HTR-8/SVneo (cell line): ENCODE results near the gene GPR173.

ENCODE experiments used
- DNase-seq: peaks from one replicate; pipeline ENCODE4 v3.0.0; 2011; ENCODE audit warnings: low spot score, mixed read lengths; ENCODE audit not compliant: insufficient read length
- FAIRE-seq: peaks from 2 replicates; lab custom pipeline; 2011; peaks lifted over from hg19 to GRCh38; lab: Jason Lieb, UNC

The GPR173 gene

DNA sequence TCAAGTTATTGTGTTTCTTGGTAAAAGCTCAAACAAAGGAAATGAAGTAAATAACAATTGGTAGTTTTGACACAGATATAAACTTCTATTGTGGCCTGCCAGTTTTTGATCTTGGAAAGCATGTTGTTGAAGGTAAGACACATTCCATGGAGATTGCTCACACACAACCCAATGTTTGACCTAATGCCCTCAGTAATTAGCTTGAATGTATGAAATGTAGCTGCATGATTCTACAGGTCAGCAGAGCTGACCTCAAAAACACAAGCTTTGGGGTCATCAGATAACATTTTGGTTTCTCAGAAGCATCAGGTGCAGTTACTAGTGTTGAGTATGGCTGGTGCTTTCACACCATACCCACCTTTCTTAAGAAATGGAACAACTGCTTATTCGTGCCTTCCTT, 16.5 kb downstream of the GPR173 start:
- DNase-seq (no peak), FAIRE-seq (no peak)

GRCh38 chrX:53071064-53071463, 22.5 kb downstream of the GPR173 start:
- DNase-seq (no peak), FAIRE-seq (no peak)

- FAIRE-seq, result no peak
Observed at GRCh38 chrX:53071604-53072417, 23.2 kb downstream of the GPR173 start.

DNA sequence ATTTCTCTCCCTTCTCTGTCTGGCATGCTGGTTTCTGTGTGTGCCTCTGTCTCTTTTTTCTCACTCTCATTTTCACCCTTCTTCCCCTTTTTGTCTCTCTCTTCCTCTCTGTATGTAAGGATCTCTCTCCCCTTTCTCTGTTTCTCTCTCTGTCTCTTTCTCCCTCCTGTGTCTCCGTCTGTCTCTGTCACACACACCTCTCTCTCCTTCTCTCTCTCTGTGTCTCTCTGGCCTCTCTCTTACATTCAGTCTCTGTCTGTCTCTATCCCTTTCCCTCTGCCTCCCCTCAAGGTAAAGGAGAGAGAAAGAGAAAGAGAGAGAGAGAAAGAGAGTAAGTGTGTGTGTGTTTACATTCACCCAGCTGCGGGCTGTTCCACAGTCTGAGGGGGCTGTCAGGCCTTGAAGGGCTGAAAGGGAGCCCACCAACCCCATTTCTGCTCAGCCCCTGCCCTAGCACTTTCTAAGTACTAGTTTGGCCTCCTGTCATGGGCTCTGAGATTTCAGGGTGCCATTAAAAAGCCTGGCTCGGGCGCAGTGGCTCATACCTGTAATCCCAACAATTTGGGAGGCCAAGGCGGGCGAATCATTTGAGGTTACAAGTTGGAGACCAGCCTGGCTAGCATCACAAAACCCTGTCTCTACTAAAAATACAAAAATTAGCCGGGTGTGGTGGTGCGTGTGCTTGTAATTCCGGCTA, 24.0 kb downstream of the GPR173 start:
- FAIRE-seq (no peak), DNase-seq (no peak)

More at GRCh38 chrX:53071604-53072417, 23.2 kb downstream of the GPR173 start:
- peak; percentile 25 for DNase-seq

GRCh38 chrX:53073115-53073586, 24.6 kb downstream of the GPR173 start:
- no peak for FAIRE-seq

GRCh38 chrX:53075011-53075410, 26.4 kb downstream of the GPR173 start:
- FAIRE-seq (no peak), DNase-seq (no peak)

More at GRCh38 chrX:53073115-53073586, 24.6 kb downstream of the GPR173 start:
- no peak for DNase-seq

DNA sequence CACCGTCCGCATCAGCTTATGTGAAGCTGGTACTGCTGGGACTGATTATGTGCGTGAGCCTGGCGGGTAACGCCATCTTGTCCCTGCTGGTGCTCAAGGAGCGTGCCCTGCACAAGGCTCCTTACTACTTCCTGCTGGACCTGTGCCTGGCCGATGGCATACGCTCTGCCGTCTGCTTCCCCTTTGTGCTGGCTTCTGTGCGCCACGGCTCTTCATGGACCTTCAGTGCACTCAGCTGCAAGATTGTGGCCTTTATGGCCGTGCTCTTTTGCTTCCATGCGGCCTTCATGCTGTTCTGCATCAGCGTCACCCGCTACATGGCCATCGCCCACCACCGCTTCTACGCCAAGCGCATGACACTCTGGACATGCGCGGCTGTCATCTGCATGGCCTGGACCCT, 28.1 kb downstream of the GPR173 start:
- no peak for FAIRE-seq
- no peak for DNase-seq

DNA sequence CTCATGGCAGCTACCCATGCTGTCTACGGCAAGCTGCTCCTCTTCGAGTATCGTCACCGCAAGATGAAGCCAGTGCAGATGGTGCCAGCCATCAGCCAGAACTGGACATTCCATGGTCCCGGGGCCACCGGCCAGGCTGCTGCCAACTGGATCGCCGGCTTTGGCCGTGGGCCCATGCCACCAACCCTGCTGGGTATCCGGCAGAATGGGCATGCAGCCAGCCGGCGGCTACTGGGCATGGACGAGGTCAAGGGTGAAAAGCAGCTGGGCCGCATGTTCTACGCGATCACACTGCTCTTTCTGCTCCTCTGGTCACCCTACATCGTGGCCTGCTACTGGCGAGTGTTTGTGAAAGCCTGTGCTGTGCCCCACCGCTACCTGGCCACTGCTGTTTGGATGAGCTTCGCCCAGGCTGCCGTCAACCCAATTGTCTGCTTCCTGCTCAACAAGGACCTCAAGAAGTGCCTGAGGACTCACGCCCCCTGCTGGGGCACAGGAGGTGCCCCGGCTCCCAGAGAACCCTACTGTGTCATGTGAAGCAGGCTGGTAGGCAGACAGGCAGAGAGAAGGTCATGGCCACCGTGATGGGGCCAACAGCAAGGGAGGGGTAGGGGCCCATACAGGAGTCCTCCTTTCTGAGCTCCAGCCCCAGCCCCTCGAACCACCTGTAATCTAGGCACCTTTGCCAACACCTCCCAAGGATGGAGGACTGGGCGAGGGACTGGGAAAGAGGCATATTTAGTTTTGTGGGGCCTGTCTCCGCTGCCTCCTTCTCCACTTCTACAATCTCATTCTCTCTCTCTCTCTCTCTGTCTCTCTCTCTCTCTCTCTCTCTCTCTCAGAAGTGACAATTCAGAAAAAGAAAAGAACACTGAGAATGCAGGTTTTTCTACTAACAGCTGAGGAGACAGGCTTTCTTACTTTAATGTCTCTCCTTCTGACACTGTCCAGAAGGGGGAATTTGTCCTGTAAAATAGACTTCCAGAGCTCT, 28.9 kb downstream of the GPR173 start:
- no peak for DNase-seq
- no peak for FAIRE-seq

- no peak for FAIRE-seq
- DNase-seq, result no peak
Observed at GRCh38 chrX:53078943-53079342, 30.4 kb downstream of the GPR173 start.

DNA sequence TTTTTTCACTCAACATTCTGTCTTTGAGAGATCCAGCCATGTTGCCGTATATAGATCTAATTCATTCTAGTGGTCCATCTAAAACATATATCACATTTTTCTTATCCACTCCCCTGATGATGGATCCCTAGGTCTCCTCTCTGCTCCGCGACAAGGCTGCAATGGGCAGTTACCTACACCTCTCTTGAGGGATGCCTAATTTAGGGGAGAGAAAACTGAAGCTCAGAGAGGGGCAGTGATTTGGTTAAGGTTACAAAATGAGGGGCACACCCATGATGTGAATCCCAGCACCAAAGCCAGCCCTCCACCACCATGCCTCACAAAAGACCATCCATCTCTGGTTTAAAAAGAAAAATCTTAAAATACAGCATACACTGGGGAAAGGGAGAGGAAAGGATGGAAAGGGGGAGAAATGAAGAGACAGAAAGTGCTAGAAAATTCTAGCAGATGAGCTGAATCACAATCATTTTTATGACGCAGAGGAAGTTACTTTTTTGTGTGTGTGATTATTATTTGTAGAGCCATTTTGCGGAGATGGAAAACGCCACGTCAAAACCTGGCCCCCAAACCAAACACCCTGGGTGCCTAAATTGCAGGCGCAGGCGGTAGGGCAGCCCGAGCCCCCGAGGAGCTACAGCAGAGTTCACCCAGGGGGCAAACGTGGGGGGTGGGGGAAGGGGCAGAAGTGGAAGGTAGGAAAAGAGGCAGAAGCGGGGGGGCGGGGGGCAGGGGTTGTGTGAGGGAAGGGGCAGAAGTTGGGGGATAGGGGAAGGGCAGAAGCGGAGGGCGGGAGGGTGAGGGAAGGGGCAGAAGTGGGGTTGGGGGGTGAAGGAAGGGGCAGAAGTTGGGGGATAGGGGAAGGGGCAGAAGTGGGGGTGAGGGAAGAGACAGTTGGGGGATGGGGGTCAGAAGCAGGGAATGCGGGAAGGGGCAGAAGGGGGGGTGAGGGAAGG, 32.3 kb downstream of the GPR173 start:
- DNase-seq (no peak), FAIRE-seq (no peak)

GRCh38 chrX:53081925-53082772, 33.6 kb downstream of the GPR173 start, which contains the start of gene TSPYL2:
TSS of gene TSPYL2 (plus strand) at chrX:53082367. CDS start at chrX:53082499, 132 bp downstream.
- DNase-seq (peak; percentile 80), FAIRE-seq (peak; percentile 64)

DNA sequence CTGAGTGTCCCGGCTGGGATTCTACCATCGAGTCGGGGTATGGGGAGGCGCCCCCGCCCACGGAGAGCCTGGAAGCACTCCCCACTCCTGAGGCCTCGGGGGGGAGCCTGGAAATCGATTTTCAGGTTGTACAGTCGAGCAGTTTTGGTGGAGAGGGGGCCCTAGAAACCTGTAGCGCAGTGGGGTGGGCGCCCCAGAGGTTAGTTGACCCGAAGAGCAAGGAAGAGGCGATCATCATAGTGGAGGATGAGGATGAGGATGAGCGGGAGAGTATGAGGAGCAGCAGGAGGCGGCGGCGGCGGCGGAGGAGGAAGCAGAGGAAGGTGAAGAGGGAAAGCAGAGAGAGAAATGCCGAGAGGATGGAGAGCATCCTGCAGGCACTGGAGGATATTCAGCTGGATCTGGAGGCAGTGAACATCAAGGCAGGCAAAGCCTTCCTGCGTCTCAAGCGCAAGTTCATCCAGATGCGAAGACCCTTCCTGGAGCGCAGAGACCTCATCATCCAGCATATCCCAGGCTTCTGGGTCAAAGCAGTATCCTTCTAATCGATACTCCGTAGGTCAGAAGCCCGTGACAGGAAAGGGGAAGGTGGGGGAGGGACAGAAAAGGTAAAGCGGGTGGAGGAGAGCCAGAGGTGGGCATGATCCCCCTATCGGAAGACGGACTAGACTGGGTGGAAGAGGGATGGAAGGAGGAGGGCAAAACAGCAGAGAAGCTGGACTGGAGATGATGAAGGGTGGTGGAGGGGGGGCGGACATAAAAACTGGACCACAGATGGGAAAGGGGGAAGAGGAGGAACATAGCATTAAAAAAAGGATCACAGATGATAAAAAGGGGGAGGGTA, 34.4 kb downstream of the GPR173 start:
- DNase-seq (no peak), FAIRE-seq (no peak)

DNA sequence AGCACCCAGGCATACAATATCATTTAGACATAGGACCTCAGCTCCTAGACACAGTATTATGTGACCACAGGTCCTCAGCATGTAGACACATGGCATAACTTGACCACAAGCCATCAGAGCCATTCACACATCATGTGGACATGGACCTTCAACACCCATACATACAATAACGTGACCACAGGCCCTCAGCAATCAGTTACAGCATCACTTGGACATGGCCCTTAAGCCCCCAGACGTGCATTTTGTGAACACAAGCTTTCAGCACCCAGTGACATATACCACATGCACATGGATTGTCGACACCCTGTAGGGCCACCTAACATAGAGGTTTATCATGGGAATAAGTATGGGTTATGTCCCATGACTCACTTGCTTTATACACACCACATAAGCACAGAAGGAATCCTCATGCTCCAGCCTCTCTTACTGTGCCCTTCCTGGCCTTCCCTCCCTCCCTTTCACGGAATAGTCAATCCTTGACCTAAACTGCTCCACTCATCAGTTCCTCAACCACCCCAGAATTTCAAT, 35.5 kb downstream of the GPR173 start:
- DNase-seq, result no peak
- no peak for FAIRE-seq

GRCh38 chrX:53084863-53085262, 36.3 kb downstream of the GPR173 start:
- DNase-seq (no peak), FAIRE-seq (no peak)

DNA sequence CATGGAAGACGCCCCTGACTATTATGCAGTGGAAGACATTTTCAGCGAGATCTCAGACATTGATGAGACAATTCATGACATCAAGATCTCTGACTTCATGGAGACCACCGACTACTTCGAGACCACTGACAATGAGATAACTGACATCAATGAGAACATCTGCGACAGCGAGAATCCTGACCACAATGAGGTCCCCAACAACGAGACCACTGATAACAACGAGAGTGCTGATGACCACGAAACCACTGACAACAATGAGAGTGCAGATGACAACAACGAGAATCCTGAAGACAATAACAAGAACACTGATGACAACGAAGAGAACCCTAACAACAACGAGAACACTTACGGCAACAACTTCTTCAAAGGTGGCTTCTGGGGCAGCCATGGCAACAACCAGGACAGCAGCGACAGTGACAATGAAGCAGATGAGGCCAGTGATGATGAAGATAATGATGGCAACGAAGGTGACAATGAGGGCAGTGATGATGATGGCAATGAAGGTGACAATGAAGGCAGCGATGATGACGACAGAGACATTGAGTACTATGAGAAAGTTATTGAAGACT, 37.2 kb downstream of the GPR173 start:
- FAIRE-seq (no peak), DNase-seq (no peak)

- FAIRE-seq, result no peak
Observed at GRCh38 chrX:53086464-53086863, 37.9 kb downstream of the GPR173 start.

DNA sequence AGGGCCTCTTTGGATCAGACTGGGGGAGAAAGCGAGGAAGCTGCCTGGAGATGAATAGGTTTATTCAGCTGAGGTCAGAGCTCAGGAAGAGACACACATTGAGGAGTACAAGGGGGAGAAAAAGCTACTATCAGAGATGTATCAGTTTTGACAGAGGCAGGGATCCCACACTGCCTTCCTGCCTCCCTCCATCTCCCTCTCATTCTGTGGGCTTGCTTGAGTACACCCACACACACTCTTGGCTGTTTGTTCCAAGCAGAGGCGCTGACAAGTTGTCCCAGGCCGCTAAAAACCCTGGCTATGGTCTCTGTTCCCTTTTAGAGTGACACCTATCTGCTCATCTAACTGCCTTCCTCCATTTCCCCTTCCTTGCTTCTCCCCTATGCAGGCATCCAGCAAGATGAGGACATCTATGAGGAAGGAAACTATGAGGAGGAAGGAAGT, 38.8 kb downstream of the GPR173 start:
- FAIRE-seq (no peak), DNase-seq (no peak)

More at GRCh38 chrX:53086464-53086863, 37.9 kb downstream of the GPR173 start:
- no peak for DNase-seq
